Keratinocyte (primary cell): ENCODE measurements around the gene ARTN. TPM values are rescaled to one million over a fixed set of nuclear protein-coding genes. Genes with fewer than 3 reads are reported as not detected.

Source experiments
- DNase-seq: peaks from one replicate; pipeline ENCODE4 v3.0.0-alpha.2; 2011; ENCODE audit warnings: low read depth, missing footprints, low spot score
- FAIRE-seq: peaks from 2 replicates; lab custom pipeline; 2011; peaks lifted over from hg19 to GRCh38; lab: Jason Lieb, UNC
- H2AFZ ChIP-seq: 2 replicates; pipeline ENCODE4 v1.6.0; 2012; ENCODE audit warnings: low read length, control low read depth, inconsistent platforms; ENCODE audit not compliant: control insufficient read depth
- H3K27ac ChIP-seq: 2 replicates; pipeline ENCODE4 v1.5.1; 2011; ENCODE audit warnings: low read length; ENCODE audit not compliant: control insufficient read depth, insufficient read depth
- H3K27me3 ChIP-seq: 3 replicates; pipeline ENCODE4 v1.6.0; 2011; ENCODE audit warnings: low read length; ENCODE audit not compliant: control insufficient read depth, insufficient read depth; ENCODE audit errors: extremely low read depth
- H3K36me3 ChIP-seq, 2 experiments: 2 replicates in 1 of 2; 3 replicates in 1 of 2; pipeline ENCODE4 v1.5.1; 2011; ENCODE audit warnings: low read length in 2 of 2, mild to moderate bottlenecking in 1 of 2; ENCODE audit not compliant: control insufficient read depth in 2 of 2, insufficient read depth in 2 of 2; ENCODE audit errors: extremely low read depth in 1 of 2
- H3K4me1 ChIP-seq: 3 replicates; pipeline ENCODE4 v1.5.1; 2011; ENCODE audit warnings: low read length; ENCODE audit not compliant: control insufficient read depth, insufficient read depth; ENCODE audit errors: extremely low read depth
- H3K4me2 ChIP-seq: 3 replicates; pipeline ENCODE4 v1.6.0; 2011; ENCODE audit warnings: low read depth, low read length; ENCODE audit not compliant: control insufficient read depth, insufficient read depth; ENCODE audit errors: extremely low read depth
- H3K4me3 ChIP-seq, 3 experiments: fragments of 200-600 bp in 1 of 3; sonication (generic) in 1 of 3; 2 replicates in 2 of 3; 3 replicates in 1 of 3; pipeline ENCODE4 v1.5.1; 2011 to 2016; ENCODE audit warnings: low read length in 3 of 3, mild to moderate bottlenecking in 3 of 3, control low read depth in 2 of 3, inconsistent platforms in 1 of 3, low read depth in 1 of 3, mixed read lengths in 1 of 3, mixed run types in 1 of 3, moderate library complexity in 1 of 3; ENCODE audit not compliant: control insufficient read depth in 2 of 3, insufficient read depth in 2 of 3; ENCODE audit errors: extremely low read depth in 1 of 3
- H3K79me2 ChIP-seq: 2 replicates; pipeline ENCODE4 v1.6.0; 2012; ENCODE audit warnings: low read length; ENCODE audit not compliant: control insufficient read depth, insufficient read depth
- H3K9ac ChIP-seq: 3 replicates; pipeline ENCODE4 v1.6.0; 2011; ENCODE audit warnings: low read length; ENCODE audit not compliant: control insufficient read depth, insufficient read depth; ENCODE audit errors: extremely low read depth
- H3K9me1 ChIP-seq: 3 replicates; pipeline ENCODE4 v1.6.0; 2011; ENCODE audit warnings: low read length; ENCODE audit not compliant: control insufficient read depth, insufficient read depth; ENCODE audit errors: extremely low read depth
- H3K9me3 ChIP-seq: 2 replicates; pipeline ENCODE4 v1.5.1; 2012; ENCODE audit warnings: low read depth, low read length; ENCODE audit not compliant: control insufficient read depth
- H4K20me1 ChIP-seq: 3 replicates; pipeline ENCODE4 v1.6.0; 2011; ENCODE audit warnings: low read length; ENCODE audit not compliant: control insufficient read depth, insufficient read depth; ENCODE audit errors: extremely low read depth
- CTCF ChIP-seq, 3 experiments: IDR thresholded peaks in 1 of 3; conservative IDR thresholded peaks in 1 of 3; optimal IDR thresholded peaks in 1 of 3; 2 replicates in 2 of 3; 3 replicates in 1 of 3; pipeline versions ENCODE3 to v1.5.1; 2011; ENCODE audit warnings: low read length in 3 of 3, mild to moderate bottlenecking in 3 of 3, moderate library complexity in 2 of 3, control low read depth in 1 of 3, inconsistent platforms in 1 of 3; ENCODE audit not compliant: insufficient read depth in 2 of 3; ENCODE audit errors: extremely low read depth in 1 of 3
- EZH2 ChIP-seq: IDR thresholded peaks from one replicate; pipeline ENCODE4 v1.6.1; 2012; ENCODE audit warnings: inconsistent platforms, mild to moderate bottlenecking, low read length, moderate library complexity
- dilution Hi-C: fragments of 300-500 bp; cut with MboI; formaldehyde crosslinking; loops from one replicate; pipeline ENCODE4 v1.7.0; 2020; ENCODE audit warnings: low sequenced_read_pairs; ENCODE audit not compliant: extremely low pct_ligation_motif_present
- polyA plus RNA-seq, 5 experiments: library from polyadenylated mRNA; depleted of rRNA in 3 of 5; stranded (reverse) in 3 of 5; stranded (forward) in 1 of 5; unstranded in 1 of 5; fragments of >200 nt; gene quantifications; 1 replicate in 1 of 5; 2 replicates in 3 of 5; 3 replicates in 1 of 5; pipeline versions ENCODE4 v1.2.1 to v1.2.3, GENCODE V29; 2011 to 2012; ENCODE audit warnings: missing spikeins in 2 of 5, low read depth in 1 of 5, low replicate concordance in 1 of 5

ARTN gene
- polyA plus RNA-seq, 1 donor (not counting 4 experiments of a cell fraction or from before 2014, with no cell fraction given), result 27.2 TPM

- FAIRE-seq (no peak), DNase-seq (no peak)
- peaks cover 4% of the 10 kb centered on the region for H3K9me1 ChIP-seq
- peaks cover 5% of the 10 kb centered on the region for H4K20me1 ChIP-seq
- peaks cover 33 to 44% of the 10 kb centered on the region in 2 experiments for H3K36me3 ChIP-seq
- H3K4me1 ChIP-seq, result peaks cover 4% of the 10 kb centered on the region
- no peak overlapping the region for H3K9ac ChIP-seq
- no peaks in the 10 kb centered on the region for H3K9me3 ChIP-seq
- H3K4me3 ChIP-seq, result no peak overlapping the region
- peaks cover 45% of the 10 kb centered on the region for H3K79me2 ChIP-seq
- H2AFZ ChIP-seq, result no peak overlapping the region
- dilution Hi-C loops, result no loop called here
- no peaks in the 10 kb centered on the region for H3K27me3 ChIP-seq
- no peak for TF ChIP-seq EZH2
- TF ChIP-seq CTCF (optimal IDR thresholded peaks at IDR 0.05 in 1 of 3, IDR thresholded peaks at IDR 0.05 in 1 of 3, conservative IDR thresholded peaks at IDR 0.05 in 1 of 3; ENCODE audit: extremely low read depth in 1 of 3, insufficient read depth in 2 of 3, low read length in 3 of 3), result no peak
- no peak overlapping the region for H3K4me2 ChIP-seq
- no peak overlapping the region for H3K27ac ChIP-seq
Observed at GRCh38 chr1:43954036-43954435, 20.4 kb downstream of the ARTN start.

- H3K9ac ChIP-seq, result no peak overlapping the region
- H3K36me3 ChIP-seq, result peaks cover 39 to 47% of the 10 kb centered on the region in 2 experiments
- H4K20me1 ChIP-seq, result no peaks in the 10 kb centered on the region
- H3K4me3 ChIP-seq, result no peak overlapping the region
- H3K9me3 ChIP-seq, result no peaks in the 10 kb centered on the region
- DNase-seq (no peak), FAIRE-seq (no peak)
- no peak overlapping the region for H3K4me2 ChIP-seq
- dilution Hi-C loops, result no loop called here
- peaks cover 24% of the 10 kb centered on the region for H3K79me2 ChIP-seq
- peaks cover 4% of the 10 kb centered on the region for H3K9me1 ChIP-seq
- no peak overlapping the region for H3K27ac ChIP-seq
- H2AFZ ChIP-seq, result no peak overlapping the region
- H3K4me1 ChIP-seq, result peaks cover 3% of the 10 kb centered on the region
- TF ChIP-seq CTCF (optimal IDR thresholded peaks at IDR 0.05 in 1 of 3, IDR thresholded peaks at IDR 0.05 in 1 of 3, conservative IDR thresholded peaks at IDR 0.05 in 1 of 3; ENCODE audit: extremely low read depth in 1 of 3, insufficient read depth in 2 of 3, low read length in 3 of 3), result no peak
- TF ChIP-seq EZH2, result no peak
- no peaks in the 10 kb centered on the region for H3K27me3 ChIP-seq
Observed at GRCh38 chr1:43956234-43956633, 22.6 kb downstream of the ARTN start.
